ENCODE measurements around the gene TNFRSF19.

DNA sequence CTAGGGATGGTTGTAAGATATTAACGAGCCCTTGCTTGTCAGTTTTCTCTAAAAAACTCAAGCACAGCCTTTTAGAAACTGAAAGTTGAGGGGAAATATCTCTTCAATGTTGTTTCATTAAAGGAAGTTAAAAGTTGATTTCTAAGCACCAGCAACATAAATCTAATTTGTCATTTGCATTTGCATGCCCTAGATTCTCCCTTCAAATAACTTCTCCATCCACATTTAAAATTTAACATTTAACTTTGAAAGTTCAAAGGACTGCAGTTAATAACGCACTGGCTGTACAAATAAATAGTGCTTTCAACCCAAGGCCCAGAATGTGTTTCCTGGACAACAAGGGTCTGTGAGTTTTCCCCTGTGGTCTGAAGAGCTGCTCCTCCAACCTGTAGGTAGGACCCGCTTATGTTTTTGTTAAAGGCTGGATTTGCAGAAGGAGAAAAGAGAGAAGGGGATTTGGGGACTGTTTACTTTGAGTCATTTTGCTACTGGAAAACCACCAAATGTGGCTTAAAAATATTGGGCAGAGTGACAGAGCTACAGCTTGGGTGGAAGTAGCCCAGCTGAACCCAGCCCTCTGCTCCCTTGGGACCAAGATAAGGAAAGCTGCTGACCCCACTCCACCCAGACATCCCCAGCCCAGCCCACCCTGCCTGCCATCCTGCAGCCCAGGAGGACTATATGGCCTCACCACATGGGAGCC lies 39.8 kb downstream of the TNFRSF19 start:
- TF ChIP-seq CTCF (conservative IDR thresholded peaks at IDR 0.05; ENCODE audit: low read length) (no peak), EZH2phosphoT487 (IDR thresholded peaks at IDR 0.05; ENCODE audit: borderline replicate concordance, low read depth, low read length) (no peak)

Data from OCI-LY7 (cell line).